Measurements from ENCODE around the gene DOK5.

Gene DOK5

DNA sequence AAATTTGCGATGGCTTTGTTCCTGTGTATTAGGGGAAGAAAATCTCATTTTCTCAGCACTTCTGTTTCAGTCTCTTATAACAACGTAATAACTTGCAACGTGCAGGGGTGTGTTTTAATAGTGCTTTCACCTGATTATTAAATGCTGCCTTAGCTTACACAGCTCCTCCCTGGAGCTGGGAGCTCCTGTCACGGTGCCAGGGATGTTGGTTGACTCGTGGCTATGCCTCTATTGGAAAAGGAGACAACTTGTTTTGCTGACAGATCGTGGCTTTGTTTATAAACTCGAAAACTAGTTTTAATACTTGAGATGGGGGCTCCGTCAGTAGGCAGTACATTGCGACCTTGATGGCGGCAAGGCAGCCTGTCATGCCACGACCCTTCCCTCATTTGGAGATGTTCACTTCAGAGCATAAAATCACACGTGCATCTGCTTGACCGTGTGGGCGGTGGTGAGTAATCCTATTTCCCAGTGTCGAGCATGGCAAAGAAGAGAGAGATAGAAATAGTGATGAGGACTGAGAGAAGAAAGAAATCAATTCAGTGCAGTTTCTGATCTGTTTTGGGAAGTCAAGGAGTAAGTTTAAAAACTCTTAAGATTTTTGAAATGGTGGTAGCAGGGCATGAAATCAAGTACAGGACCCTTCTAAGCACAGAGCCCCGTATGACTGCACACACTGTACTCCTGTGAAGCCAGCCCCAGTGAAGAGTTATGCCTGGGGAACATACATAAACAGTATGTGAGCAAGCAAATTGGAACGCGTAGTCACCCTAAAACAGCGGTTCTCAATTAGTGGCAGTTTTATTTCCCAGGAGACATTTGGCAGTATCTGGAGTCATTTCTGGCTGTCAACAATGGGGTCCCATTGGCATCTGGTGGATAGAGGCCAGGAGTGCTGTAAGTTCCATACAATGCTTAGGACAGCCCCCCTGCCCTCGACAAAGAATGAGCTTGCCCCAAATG, 147.2 kb downstream of the DOK5 start:
- no peak overlapping the region for H3K4me3 ChIP-seq (ENCODE audit: low read depth, low read length)
- TF ChIP-seq, protein P1, sequence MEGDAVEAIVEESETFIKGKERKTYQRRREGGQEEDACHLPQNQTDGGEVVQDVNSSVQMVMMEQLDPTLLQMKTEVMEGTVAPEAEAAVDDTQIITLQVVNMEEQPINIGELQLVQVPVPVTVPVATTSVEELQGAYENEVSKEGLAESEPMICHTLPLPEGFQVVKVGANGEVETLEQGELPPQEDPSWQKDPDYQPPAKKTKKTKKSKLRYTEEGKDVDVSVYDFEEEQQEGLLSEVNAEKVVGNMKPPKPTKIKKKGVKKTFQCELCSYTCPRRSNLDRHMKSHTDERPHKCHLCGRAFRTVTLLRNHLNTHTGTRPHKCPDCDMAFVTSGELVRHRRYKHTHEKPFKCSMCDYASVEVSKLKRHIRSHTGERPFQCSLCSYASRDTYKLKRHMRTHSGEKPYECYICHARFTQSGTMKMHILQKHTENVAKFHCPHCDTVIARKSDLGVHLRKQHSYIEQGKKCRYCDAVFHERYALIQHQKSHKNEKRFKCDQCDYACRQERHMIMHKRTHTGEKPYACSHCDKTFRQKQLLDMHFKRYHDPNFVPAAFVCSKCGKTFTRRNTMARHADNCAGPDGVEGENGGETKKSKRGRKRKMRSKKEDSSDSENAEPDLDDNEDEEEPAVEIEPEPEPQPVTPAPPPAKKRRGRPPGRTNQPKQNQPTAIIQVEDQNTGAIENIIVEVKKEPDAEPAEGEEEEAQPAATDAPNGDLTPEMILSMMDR (IDR thresholded peaks at IDR 0.05; ENCODE audit: borderline replicate concordance, insufficient read depth, low read depth, low read length), result no peak

DNA sequence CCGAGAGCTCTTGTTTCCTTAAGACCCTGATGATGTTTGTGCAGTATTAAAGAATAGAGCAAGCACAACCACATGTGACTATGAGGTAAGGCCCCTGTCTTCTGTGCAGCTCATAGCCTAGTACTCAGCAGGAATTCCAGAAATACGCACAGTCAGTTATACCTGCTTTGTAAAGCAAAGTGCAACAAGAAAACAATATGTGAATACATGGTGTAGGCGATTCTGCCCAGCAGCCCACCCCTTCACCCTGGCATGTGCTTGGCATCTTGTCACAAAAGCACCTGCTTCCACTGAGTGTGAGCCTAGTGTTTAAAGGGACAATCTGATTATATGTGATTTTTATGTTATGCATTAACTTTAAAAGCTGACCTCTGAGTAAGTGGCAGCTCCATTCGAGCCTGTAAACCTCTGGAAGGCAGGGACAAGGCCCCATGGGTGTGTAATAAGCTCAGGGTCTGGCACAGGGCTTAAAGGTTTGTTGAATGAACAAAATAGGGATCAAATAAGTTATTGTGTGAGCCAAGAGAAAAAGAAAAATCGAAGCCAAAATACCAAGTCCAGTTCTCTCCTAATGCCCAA, 148.7 kb downstream of the DOK5 start:
- TF ChIP-seq, protein P1 (IDR thresholded peaks at IDR 0.05; ENCODE audit: borderline replicate concordance, insufficient read depth, low read depth, low read length), result no peak
- H3K4me3 ChIP-seq (ENCODE audit: low read depth, low read length), result no peak overlapping the region

DNA sequence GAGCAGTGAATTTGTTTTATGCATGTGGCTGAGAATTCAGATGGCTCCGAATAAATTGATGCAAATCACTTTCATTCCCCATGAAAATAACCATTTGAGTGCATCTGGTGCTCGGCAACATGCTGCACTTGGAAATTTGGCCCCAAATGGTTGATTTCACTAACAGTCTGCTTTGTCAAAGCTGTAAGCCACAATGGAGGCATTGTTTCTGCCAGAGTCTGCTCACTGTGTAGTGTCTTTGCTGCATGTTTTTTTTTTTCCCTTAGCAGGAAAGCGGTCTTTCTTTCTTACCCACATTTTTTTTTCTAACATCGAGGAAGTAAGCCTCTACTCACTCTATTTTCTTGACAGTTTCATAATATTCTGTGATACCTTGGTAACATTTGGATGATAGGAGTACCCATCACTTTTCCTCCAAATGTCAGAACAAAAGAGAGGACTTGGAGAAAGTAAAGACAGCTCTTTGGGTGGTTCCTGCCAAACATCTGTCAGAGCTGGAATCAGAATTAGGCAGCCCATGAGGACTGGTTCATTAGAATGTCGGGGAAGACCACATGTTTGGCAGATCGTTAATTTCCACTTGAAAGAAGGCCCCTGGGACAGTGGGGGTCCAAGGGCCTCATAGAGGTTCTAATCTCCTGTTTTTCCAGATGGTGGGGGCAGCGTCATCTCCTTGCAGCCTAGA, 149.5 kb downstream of the DOK5 start:
- no peak overlapping the region for H3K4me3 ChIP-seq (ENCODE audit: low read depth, low read length)
- TF ChIP-seq, protein P1 (IDR thresholded peaks at IDR 0.05; ENCODE audit: borderline replicate concordance, insufficient read depth, low read depth, low read length), result no peak

DNA sequence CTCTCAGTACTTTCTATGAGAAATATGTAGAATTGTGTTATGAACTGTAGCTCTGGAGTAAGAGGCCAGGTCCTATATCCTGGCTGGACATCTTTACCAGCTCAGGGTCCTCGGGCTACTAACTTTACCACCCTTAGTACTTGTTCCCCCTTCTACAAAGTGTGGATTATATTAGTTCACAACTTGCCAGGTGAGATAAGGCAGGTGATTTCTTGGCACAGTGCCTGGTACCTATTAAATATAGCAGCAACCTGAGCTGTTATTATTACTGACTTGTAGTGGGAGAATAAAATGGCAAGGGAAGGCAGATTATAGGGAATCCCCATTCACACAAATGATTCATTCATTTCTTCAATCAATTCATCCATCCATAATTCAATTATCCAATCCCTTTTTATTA, 150.1 kb downstream of the DOK5 start:
- H3K4me3 ChIP-seq (ENCODE audit: low read depth, low read length), result no peak overlapping the region
- TF ChIP-seq, protein P1 (IDR thresholded peaks at IDR 0.05; ENCODE audit: borderline replicate concordance, insufficient read depth, low read depth, low read length), result no peak

DNA sequence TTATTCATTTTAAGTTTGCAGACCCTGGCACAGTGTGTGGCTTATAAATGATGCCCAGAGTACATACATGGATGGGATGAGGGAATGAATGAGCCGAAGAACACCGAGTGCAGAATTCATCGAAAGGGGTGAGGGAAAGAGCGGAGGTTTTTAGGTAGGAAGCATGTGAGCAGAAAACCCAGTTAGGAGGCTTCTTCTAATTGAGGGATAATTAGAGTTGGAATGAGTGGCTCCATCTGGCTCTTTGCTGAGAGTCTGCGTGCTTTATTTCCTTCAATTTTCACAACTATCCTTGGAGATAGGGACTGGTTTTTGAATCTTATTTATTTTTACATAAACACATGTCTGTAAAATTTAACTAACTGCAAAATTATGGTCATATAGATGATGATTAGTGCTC, 150.7 kb downstream of the DOK5 start:
- no peak overlapping the region for H3K4me3 ChIP-seq (ENCODE audit: low read depth, low read length)
- TF ChIP-seq, protein P1 (IDR thresholded peaks at IDR 0.05; ENCODE audit: borderline replicate concordance, insufficient read depth, low read depth, low read length), result no peak

DNA sequence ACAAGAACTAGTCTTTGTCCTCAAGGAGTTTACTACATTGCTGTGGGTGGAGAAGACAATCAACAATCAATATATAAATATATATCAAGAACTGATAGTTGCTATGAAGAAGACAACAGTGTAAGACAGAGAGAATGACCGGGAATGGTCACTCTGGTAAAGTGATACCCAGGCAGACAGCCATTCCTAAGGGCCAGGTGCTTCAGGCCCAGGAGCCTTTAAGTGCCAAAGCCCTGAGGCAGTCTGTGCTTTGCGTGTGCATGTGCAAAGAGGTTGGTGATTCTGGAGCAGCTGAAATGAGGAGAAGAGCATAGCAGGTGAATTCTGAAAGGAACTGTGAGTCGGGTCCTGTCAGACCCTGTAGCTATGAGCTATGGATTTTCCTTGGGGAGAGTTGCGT, 154.2 kb downstream of the DOK5 start:
- no peak overlapping the region for H3K4me3 ChIP-seq (ENCODE audit: low read depth, low read length)
- TF ChIP-seq, protein P1 (IDR thresholded peaks at IDR 0.05; ENCODE audit: borderline replicate concordance, insufficient read depth, low read depth, low read length), result no peak
